Occipital lobe (tissue), 2 donors: ENCODE data around the gene E2F3. TPM values are rescaled to one million over a fixed set of nuclear protein-coding genes. Genes with fewer than 3 reads are reported as not detected.

Experiments used
- DNase-seq: peaks from one replicate; lab custom pipeline; 2025; lab: John Stamatoyannopoulos, UW
- total RNA-seq: library from RNA; depleted of rRNA; stranded (reverse); fragments of >200 nt; gene quantifications from one replicate; pipeline ENCODE4 v1.2.3, GENCODE V29; 2014

E2F3 gene
- total RNA-seq, 1 donor from 2014 or later, result 3.6 TPM

- DNase-seq, result no peak
Observed at GRCh38 chr6:20433929-20434328, 32.2 kb downstream of the E2F3 start.

- DNase-seq, result no peak
Observed at GRCh38 chr6:20434766-20435165, 33.1 kb downstream of the E2F3 start.

GRCh38 chr6:20436719-20437118 lies 35.0 kb downstream of the E2F3 start:
- DNase-seq, result no peak

- DNase-seq, result no peak
Observed at GRCh38 chr6:20437639-20438038, 36.0 kb downstream of the E2F3 start.

- no peak for DNase-seq
Observed at GRCh38 chr6:20438462-20439070, 36.9 kb downstream of the E2F3 start.

- no peak for DNase-seq
Observed at GRCh38 chr6:20439558-20439957, 37.9 kb downstream of the E2F3 start.

GRCh38 chr6:20440296-20440695 lies 38.6 kb downstream of the E2F3 start:
- no peak for DNase-seq

GRCh38 chr6:20441236-20441635 lies 39.6 kb downstream of the E2F3 start:
- no peak for DNase-seq

GRCh38 chr6:20441921-20442320 lies 40.2 kb downstream of the E2F3 start:
- DNase-seq, result no peak

- no peak for DNase-seq
Observed at GRCh38 chr6:20444786-20445271, 43.1 kb downstream of the E2F3 start.

- no peak for DNase-seq
Observed at GRCh38 chr6:20447157-20447556, 45.5 kb downstream of the E2F3 start.

GRCh38 chr6:20447581-20448132 lies 46.0 kb downstream of the E2F3 start:
- no peak for DNase-seq

- no peak for DNase-seq
Observed at GRCh38 chr6:20448828-20449227, 47.1 kb downstream of the E2F3 start.

- no peak for DNase-seq
Observed at GRCh38 chr6:20454204-20454824, 52.6 kb downstream of the E2F3 start.

- DNase-seq, result no peak
Observed at GRCh38 chr6:20455251-20455940, 53.7 kb downstream of the E2F3 start.

- DNase-seq, result no peak
Observed at GRCh38 chr6:20458027-20458894, 56.6 kb downstream of the E2F3 start.

GRCh38 chr6:20459682-20460081 lies 58.0 kb downstream of the E2F3 start:
- DNase-seq, result no peak

- DNase-seq, result no peak
Observed at GRCh38 chr6:20461576-20461975, 59.9 kb downstream of the E2F3 start.

GRCh38 chr6:20463396-20463795 lies 61.7 kb downstream of the E2F3 start:
- no peak for DNase-seq

- no peak for DNase-seq
Observed at GRCh38 chr6:20464041-20464440, 62.4 kb downstream of the E2F3 start.

GRCh38 chr6:20464847-20465246 lies 63.2 kb downstream of the E2F3 start:
- DNase-seq, result no peak
